ENCODE data around the gene PPARG.

DNA sequence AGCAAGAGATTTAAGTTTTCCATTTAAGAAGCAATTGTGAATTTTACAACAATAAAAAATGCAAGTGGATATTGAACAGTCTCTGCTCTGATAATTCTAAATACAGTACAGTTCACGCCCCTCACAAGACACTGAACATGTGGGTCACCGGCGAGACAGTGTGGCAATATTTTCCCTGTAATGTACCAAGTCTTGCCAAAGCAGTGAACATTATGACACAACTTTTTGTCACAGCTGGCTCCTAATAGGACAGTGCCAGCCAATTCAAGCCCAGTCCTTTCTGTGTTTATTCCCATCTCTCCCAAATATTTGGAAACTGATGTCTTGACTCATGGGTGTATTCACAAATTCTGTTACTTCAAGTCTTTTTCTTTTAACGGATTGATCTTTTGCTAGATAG lies 62.3 kb downstream of the PPARG start:
- TF ChIP-seq, protein P1, sequence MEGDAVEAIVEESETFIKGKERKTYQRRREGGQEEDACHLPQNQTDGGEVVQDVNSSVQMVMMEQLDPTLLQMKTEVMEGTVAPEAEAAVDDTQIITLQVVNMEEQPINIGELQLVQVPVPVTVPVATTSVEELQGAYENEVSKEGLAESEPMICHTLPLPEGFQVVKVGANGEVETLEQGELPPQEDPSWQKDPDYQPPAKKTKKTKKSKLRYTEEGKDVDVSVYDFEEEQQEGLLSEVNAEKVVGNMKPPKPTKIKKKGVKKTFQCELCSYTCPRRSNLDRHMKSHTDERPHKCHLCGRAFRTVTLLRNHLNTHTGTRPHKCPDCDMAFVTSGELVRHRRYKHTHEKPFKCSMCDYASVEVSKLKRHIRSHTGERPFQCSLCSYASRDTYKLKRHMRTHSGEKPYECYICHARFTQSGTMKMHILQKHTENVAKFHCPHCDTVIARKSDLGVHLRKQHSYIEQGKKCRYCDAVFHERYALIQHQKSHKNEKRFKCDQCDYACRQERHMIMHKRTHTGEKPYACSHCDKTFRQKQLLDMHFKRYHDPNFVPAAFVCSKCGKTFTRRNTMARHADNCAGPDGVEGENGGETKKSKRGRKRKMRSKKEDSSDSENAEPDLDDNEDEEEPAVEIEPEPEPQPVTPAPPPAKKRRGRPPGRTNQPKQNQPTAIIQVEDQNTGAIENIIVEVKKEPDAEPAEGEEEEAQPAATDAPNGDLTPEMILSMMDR (IDR thresholded peaks at IDR 0.05): no peak
- TF ChIP-seq EP300 (IDR thresholded peaks at IDR 0.05) (no peak), POLR2A (IDR thresholded peaks at IDR 0.05) (no peak), POLR2AphosphoS5 (IDR thresholded peaks at IDR 0.05) (peak in 1 of 3 donors; percentile 54)

All from stomach (tissue), 4 donors.